ENCODE results near the gene HESX1. TPM values are rescaled to one million over a fixed set of nuclear protein-coding genes. Genes with fewer than 3 reads are reported as not detected.

Gene HESX1
- total RNA-seq (2014; rRNA removed; shearing (Covaris generic)) = 11.9 and 21.1 TPM in 2 replicates
- 55.6 and 56.7 TPM in 2 replicates for polyA plus RNA-seq (2016; fragmentation: Nextera tagmentation; extraction: Ambion mirVana)
- long read RNA-seq, transcript HESX1-201 (4 exons, 981 nt) = major isoform, 8 of 11 reads
- long read RNA-seq, partial matches to known transcripts = 1 of 11 reads
- long read RNA-seq, other reads (novel, unspliced or antisense) = 2 of 11 reads

DNA sequence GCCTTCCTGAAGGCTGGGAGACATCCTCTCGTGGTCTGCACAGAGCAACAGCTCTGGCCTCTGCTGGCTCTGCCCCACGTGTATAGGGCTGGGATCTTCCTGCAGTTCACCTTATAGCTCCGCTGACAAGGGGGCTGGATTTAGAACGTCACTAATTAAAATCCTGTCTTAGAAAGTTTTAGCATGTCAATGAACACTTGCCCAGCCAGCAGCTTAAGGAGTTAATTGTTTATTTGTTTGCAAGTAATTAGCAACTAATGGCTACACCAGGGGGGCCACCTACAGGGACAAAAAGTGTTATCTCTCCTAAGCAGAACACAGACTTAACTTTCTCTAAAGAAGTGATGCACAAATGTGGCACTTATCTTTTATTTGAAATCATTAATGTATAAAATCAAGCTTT lies at the start of gene HESX1:
TSS of gene HESX1 (minus strand) at position 84 of the 403 bp plus-strand sequence. CDS start at position 24, 60 bp downstream.
- peak within 1 kb of the TSS; percentile 90 for H3K27ac Mint-ChIP-seq

More for the DNA sequence above, at the start of gene HESX1:
- Histone ChIP-seq H3K79me2 (replicated peaks; ENCODE audit: insufficient read depth) (peaks cover 10% of the 10 kb centered on the region; the same call in 1 of the 2 replicates), H3K4me2 (peak within 1 kb of the TSS; percentile 65), H2AFZ (no peak within 1 kb of the TSS), H4K20me1 (replicated peaks; ENCODE audit: insufficient read depth) (no peaks in the 10 kb centered on the region), H3K36me3 (ENCODE audit: insufficient read depth) (no peaks in the 10 kb centered on the region), H3K4me1 (ENCODE audit: insufficient read depth) (peaks cover 42% of the 10 kb centered on the region), H3K27me3 (ENCODE audit: insufficient read depth) (no peaks in the 10 kb centered on the region), H3F3A (replicated peaks; ENCODE audit: low read depth) (no peaks in the 10 kb centered on the region), H3K27ac (ENCODE audit: low read depth) (no peak within 1 kb of the TSS), H3K9me2 (ENCODE audit: insufficient read depth) (no peaks in the 10 kb centered on the region), H3K4me3 (peak within 1 kb of the TSS; percentile 51)
- peaks cover 31% of the 10 kb centered on the region for H3K4me1 Mint-ChIP-seq
- peaks cover 9% of the 10 kb centered on the region for H3K27me3 Mint-ChIP-seq (ENCODE audit: insufficient read depth, low read depth, poor library complexity)
- TF ChIP-seq EZH2 (IDR thresholded peaks at IDR 0.05; ENCODE audit: low read depth, unreplicated experiment) = no peak
- no peak for TF ChIP-seq STAT1 (IDR thresholded peaks at IDR 0.05; ENCODE audit: unreplicated experiment)
- peak; percentile 99 for TF ChIP-seq NANOG (IDR thresholded peaks at IDR 0.05; ENCODE audit: borderline replicate concordance)
- TF ChIP-seq ZNF331 (CRISPR knock-in tag; IDR thresholded peaks at IDR 0.05; ENCODE audit: low read depth) = no peak
- no peak for TF ChIP-seq ZNF114 (CRISPR knock-in tag; IDR thresholded peaks at IDR 0.05)
- TF ChIP-seq, protein P1, sequence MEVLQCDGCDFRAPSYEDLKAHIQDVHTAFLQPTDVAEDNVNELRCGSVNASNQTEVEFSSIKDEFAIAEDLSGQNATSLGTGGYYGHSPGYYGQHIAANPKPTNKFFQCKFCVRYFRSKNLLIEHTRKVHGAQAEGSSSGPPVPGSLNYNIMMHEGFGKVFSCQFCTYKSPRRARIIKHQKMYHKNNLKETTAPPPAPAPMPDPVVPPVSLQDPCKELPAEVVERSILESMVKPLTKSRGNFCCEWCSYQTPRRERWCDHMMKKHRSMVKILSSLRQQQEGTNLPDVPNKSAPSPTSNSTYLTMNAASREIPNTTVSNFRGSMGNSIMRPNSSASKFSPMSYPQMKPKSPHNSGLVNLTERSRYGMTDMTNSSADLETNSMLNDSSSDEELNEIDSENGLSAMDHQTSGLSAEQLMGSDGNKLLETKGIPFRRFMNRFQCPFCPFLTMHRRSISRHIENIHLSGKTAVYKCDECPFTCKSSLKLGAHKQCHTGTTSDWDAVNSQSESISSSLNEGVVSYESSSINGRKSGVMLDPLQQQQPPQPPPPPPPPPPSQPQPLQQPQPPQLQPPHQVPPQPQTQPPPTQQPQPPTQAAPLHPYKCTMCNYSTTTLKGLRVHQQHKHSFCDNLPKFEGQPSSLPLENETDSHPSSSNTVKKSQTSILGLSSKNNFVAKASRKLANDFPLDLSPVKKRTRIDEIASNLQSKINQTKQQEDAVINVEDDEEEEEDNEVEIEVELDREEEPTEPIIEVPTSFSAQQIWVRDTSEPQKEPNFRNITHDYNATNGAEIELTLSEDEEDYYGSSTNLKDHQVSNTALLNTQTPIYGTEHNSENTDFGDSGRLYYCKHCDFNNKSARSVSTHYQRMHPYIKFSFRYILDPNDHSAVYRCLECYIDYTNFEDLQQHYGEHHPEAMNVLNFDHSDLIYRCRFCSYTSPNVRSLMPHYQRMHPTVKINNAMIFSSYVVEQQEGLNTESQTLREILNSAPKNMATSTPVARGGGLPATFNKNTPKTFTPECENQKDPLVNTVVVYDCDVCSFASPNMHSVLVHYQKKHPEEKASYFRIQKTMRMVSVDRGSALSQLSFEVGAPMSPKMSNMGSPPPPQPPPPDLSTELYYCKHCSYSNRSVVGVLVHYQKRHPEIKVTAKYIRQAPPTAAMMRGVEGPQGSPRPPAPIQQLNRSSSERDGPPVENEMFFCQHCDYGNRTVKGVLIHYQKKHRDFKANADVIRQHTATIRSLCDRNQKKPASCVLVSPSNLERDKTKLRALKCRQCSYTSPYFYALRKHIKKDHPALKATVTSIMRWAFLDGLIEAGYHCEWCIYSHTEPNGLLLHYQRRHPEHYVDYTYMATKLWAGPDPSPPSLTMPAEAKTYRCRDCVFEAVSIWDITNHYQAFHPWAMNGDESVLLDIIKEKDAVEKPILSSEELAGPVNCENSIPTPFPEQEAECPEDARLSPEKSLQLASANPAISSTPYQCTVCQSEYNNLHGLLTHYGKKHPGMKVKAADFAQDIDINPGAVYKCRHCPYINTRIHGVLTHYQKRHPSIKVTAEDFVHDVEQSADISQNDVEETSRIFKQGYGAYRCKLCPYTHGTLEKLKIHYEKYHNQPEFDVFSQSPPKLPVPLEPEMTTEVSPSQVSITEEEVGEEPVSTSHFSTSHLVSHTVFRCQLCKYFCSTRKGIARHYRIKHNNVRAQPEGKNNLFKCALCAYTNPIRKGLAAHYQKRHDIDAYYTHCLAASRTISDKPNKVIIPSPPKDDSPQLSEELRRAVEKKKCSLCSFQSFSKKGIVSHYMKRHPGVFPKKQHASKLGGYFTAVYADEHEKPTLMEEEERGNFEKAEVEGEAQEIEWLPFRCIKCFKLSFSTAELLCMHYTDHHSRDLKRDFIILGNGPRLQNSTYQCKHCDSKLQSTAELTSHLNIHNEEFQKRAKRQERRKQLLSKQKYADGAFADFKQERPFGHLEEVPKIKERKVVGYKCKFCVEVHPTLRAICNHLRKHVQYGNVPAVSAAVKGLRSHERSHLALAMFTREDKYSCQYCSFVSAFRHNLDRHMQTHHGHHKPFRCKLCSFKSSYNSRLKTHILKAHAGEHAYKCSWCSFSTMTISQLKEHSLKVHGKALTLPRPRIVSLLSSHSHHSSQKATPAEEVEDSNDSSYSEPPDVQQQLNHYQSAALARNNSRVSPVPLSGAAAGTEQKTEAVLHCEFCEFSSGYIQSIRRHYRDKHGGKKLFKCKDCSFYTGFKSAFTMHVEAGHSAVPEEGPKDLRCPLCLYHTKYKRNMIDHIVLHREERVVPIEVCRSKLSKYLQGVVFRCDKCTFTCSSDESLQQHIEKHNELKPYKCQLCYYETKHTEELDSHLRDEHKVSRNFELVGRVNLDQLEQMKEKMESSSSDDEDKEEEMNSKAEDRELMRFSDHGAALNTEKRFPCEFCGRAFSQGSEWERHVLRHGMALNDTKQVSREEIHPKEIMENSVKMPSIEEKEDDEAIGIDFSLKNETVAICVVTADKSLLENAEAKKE (CRISPR knock-in tag; IDR thresholded peaks at IDR 0.05) = 0 out of 2 replicates have a peak, but pooled peaks have one; percentile 27
- TF ChIP-seq ETS1 (IDR thresholded peaks at IDR 0.05) = no peak
- peak; percentile 82 for TF ChIP-seq CREB1 (CRISPR knock-in tag; IDR thresholded peaks at IDR 0.05; ENCODE audit: low read depth)
- no peak; a peak in 1 of 4 replicates for TF ChIP-seq CTCF (conservative IDR thresholded peaks at IDR 0.05; ENCODE audit: low read depth in 2 of 2)
- TF ChIP-seq JUNB (IDR thresholded peaks at IDR 0.05; ENCODE audit: unreplicated experiment) = no peak
- TF ChIP-seq EZH2phosphoT487 (IDR thresholded peaks at IDR 0.05; ENCODE audit: unreplicated experiment) = no peak
- peak; percentile 70 for TF ChIP-seq POLR2AphosphoS5 (IDR thresholded peaks at IDR 0.05; ENCODE audit: low read depth)
- no peak for TF ChIP-seq REST (IDR thresholded peaks at IDR 0.05; ENCODE audit: unreplicated experiment)
- ATAC-seq (peak; percentile 98), DNase-seq (ENCODE audit: low spot score) (peak; percentile 95)
- no peaks in the 10 kb centered on the region for H3K9me3 Mint-ChIP-seq
- peak within 1 kb of the TSS; percentile 72 for H3K4me3 Mint-ChIP-seq
- no peaks in the 10 kb centered on the region for H3K36me3 Mint-ChIP-seq (ENCODE audit: low read depth)

All from GM23338 (cell line).